Skeletal muscle cell (primary cell): ENCODE data around the gene TSSC4.

Experiments
- DNase-seq: peaks from one replicate; pipeline ENCODE4 v3.0.0-alpha.2; 2010; ENCODE audit warnings: low read depth
- H3K4me3 ChIP-seq: 2 replicates; pipeline ENCODE4 v1.5.1; 2011; ENCODE audit warnings: low read depth, mild to moderate bottlenecking, control low read depth, low read length, moderate library complexity

The TSSC4 gene

GRCh38 chr11:2396471-2396870, 4.1 kb upstream of the TSSC4 start:
- no peak overlapping the region for H3K4me3 ChIP-seq
- DNase-seq: no peak

GRCh38 chr11:2397005-2397404, 3.5 kb upstream of the TSSC4 start:
- no peak for DNase-seq
- no peak overlapping the region for H3K4me3 ChIP-seq

GRCh38 chr11:2398664-2399355, 1.7 kb upstream of the TSSC4 start:
- DNase-seq: no peak
- H3K4me3 ChIP-seq: peak overlapping the region; percentile 74

- no peak for DNase-seq
- peak overlapping the region; percentile 74 for H3K4me3 ChIP-seq
Measured at GRCh38 chr11:2399488-2400068, 972 bp upstream of the TSSC4 start.

GRCh38 chr11:2400762-2401435, 349 bp downstream of the TSSC4 start:
- H3K4me3 ChIP-seq: peak overlapping the region; percentile 99
- no peak for DNase-seq

GRCh38 chr11:2401436-2401984, 960 bp downstream of the TSSC4 start:
- DNase-seq: no peak

GRCh38 chr11:2402106-2402505, 1.6 kb downstream of the TSSC4 start:
- H3K4me3 ChIP-seq: no peak overlapping the region
- DNase-seq: no peak

More at GRCh38 chr11:2401436-2401984, 960 bp downstream of the TSSC4 start:
- peak overlapping the region; percentile 99 for H3K4me3 ChIP-seq

- no peak overlapping the region for H3K4me3 ChIP-seq
- no peak for DNase-seq
Measured at GRCh38 chr11:2402890-2403645, 2.5 kb downstream of the TSSC4 start.

GRCh38 chr11:2404735-2405196, 4.2 kb downstream of the TSSC4 start:
- H3K4me3 ChIP-seq: no peak overlapping the region
- DNase-seq: no peak

- H3K4me3 ChIP-seq: no peak overlapping the region
- no peak for DNase-seq
Measured at GRCh38 chr11:2406451-2406850, 5.9 kb downstream of the TSSC4 start.

- no peak for DNase-seq
- H3K4me3 ChIP-seq: no peak overlapping the region
Measured at GRCh38 chr11:2406878-2407410, 6.4 kb downstream of the TSSC4 start.

GRCh38 chr11:2408671-2409070, 8.1 kb downstream of the TSSC4 start:
- no peak overlapping the region for H3K4me3 ChIP-seq
- DNase-seq: no peak

- H3K4me3 ChIP-seq: no peak overlapping the region
- DNase-seq: no peak
Measured at GRCh38 chr11:2409126-2409525, 8.6 kb downstream of the TSSC4 start.

GRCh38 chr11:2409611-2410468, 9.3 kb downstream of the TSSC4 start:
- DNase-seq: no peak
- H3K4me3 ChIP-seq: no peak overlapping the region

GRCh38 chr11:2410616-2411015, 10.1 kb downstream of the TSSC4 start:
- H3K4me3 ChIP-seq: no peak overlapping the region
- no peak for DNase-seq

GRCh38 chr11:2411446-2412305, 11.1 kb downstream of the TSSC4 start:
- no peak for DNase-seq

GRCh38 chr11:2412323-2412722, 11.8 kb downstream of the TSSC4 start:
- H3K4me3 ChIP-seq: no peak overlapping the region
- no peak for DNase-seq

More at GRCh38 chr11:2411446-2412305, 11.1 kb downstream of the TSSC4 start:
- H3K4me3 ChIP-seq: no peak overlapping the region
